ENCODE results near the gene IFT25.
"Not testable (repeated sequence)": the region's sequence is repeated elsewhere in the genome, so short reads cannot be mapped to it uniquely, and the experiment has no call there.

Gene IFT25

GRCh38 chr1:53883600-53883999 is 61.9 kb downstream of the IFT25 start:
- not testable (repeated sequence) for DNase-seq (ENCODE audit: low read depth)

GRCh38 chr1:53881853-53882252 is 63.6 kb downstream of the IFT25 start:
- not testable (repeated sequence) for DNase-seq (ENCODE audit: low read depth)

DNA sequence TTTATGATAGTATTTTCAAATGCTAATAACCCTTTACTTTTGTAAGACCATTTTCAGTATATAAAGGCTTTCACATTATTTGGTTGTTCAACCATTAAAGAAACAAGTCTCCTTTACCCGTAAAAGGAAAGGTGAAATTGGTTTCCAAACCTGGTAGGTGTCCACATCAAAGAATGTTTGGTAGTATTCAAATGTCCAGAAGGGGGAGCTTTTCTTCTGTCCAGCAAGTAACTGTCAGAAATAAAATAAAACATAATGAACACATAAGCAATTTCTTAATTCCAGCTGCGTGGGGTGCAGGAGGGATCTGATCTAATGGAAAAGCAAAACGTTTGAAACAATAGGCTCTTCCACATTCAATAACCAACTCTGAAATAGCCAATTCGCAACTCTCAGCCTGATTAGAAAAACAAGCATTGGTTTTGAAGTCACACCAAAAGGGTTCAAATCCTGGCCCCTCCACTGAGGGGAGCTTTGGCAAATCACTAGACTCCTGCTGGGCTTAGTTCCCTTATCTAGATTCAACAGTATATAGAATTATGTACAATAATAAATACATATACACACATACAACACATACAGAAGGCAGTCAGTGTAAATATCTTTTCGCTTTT is 66.9 kb downstream of the IFT25 start:
- DNase-seq (ENCODE audit: low read depth) = peak; percentile 32

- DNase-seq (ENCODE audit: low read depth) = not testable (repeated sequence)
These were observed 70.3 kb downstream of the IFT25 start for GRCh38 chr1:53875150-53875549.

- no peak for DNase-seq (ENCODE audit: low read depth)
These were observed 73.6 kb downstream of the IFT25 start for GRCh38 chr1:53871773-53872484.
